ENCODE measurements around the gene ZNF565.

- TF ChIP-seq CTCF (IDR thresholded peaks at IDR 0.05; ENCODE audit: insufficient read depth, low read length) (no peak), POLR2AphosphoS5 (IDR thresholded peaks at IDR 0.05; ENCODE audit: low read depth) (no peak), SPI1 (IDR thresholded peaks at IDR 0.05; ENCODE audit: borderline replicate concordance, low read depth) (no peak), GABPA (IDR thresholded peaks at IDR 0.05; ENCODE audit: low read depth) (no peak)
- TF ChIP-seq, protein P1, sequence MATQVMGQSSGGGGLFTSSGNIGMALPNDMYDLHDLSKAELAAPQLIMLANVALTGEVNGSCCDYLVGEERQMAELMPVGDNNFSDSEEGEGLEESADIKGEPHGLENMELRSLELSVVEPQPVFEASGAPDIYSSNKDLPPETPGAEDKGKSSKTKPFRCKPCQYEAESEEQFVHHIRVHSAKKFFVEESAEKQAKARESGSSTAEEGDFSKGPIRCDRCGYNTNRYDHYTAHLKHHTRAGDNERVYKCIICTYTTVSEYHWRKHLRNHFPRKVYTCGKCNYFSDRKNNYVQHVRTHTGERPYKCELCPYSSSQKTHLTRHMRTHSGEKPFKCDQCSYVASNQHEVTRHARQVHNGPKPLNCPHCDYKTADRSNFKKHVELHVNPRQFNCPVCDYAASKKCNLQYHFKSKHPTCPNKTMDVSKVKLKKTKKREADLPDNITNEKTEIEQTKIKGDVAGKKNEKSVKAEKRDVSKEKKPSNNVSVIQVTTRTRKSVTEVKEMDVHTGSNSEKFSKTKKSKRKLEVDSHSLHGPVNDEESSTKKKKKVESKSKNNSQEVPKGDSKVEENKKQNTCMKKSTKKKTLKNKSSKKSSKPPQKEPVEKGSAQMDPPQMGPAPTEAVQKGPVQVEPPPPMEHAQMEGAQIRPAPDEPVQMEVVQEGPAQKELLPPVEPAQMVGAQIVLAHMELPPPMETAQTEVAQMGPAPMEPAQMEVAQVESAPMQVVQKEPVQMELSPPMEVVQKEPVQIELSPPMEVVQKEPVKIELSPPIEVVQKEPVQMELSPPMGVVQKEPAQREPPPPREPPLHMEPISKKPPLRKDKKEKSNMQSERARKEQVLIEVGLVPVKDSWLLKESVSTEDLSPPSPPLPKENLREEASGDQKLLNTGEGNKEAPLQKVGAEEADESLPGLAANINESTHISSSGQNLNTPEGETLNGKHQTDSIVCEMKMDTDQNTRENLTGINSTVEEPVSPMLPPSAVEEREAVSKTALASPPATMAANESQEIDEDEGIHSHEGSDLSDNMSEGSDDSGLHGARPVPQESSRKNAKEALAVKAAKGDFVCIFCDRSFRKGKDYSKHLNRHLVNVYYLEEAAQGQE (IDR thresholded peaks at IDR 0.05; ENCODE audit: insufficient replicate concordance, low read depth): no peak
These were observed 42.5 kb upstream of the ZNF565 start for GRCh38 chr19:36256853-36257519.
